Transverse colon (tissue), 4 donors: ENCODE results near the gene VTI1B.

Experiments used
- EP300 ChIP-seq: sonication (generic); formaldehyde crosslinking; IDR thresholded peaks from one replicate; pipeline ENCODE4 v1.6.1; 2017; ENCODE audit warnings: antibody characterized with exemption, low read depth
- POLR2A ChIP-seq: fragments of 450-650 bp; IDR thresholded peaks from one replicate; pipeline ENCODE4 v1.6.1; 2016; ENCODE audit warnings: antibody characterized with exemption, mild to moderate bottlenecking, moderate library complexity
- POLR2AphosphoS5 ChIP-seq, 3 donors: sonication (generic); formaldehyde crosslinking; IDR thresholded peaks; one replicate each; pipeline ENCODE4 v1.6.1; 2016; ENCODE audit warnings: antibody characterized with exemption in 3 of 3
- TF ChIP-seq, protein P1 (sequence below), 5 experiments: fragments of 200-600 bp in 3 of 5; fragments of 450-650 bp in 2 of 5; sonication (generic) in 3 of 5; IDR thresholded peaks; 1 replicate in 2 of 5; 2 replicates in 3 of 5; pipeline ENCODE4 v1.5.1; 2016 to 2017; ENCODE audit warnings: antibody characterized with exemption in 5 of 5, inconsistent platforms in 3 of 5, mild to moderate bottlenecking in 2 of 5, moderate library complexity in 1 of 5

DNA sequence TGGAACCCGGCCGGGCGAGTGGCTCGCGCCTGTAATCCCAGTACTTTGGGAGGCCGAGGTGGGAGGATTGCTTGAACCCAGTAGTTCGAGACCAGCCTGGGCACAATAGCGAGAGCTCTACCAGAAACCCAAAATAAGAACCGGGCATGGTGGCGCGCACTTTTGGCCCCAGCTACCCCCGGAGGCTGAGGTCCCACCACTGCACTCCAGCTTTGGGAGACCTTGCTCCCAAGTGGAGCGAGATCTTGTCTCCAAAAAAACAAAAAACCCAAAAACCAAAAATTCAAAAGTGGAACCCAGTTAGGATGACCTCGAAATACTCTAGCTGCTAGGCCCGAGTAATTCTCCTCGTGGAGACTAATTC, 769 bp upstream of the VTI1B start:
- TF ChIP-seq EP300 (no peak), POLR2AphosphoS5 (IDR thresholded peaks at IDR 0.05) (no peak), POLR2A (no peak)
- TF ChIP-seq, protein P1, sequence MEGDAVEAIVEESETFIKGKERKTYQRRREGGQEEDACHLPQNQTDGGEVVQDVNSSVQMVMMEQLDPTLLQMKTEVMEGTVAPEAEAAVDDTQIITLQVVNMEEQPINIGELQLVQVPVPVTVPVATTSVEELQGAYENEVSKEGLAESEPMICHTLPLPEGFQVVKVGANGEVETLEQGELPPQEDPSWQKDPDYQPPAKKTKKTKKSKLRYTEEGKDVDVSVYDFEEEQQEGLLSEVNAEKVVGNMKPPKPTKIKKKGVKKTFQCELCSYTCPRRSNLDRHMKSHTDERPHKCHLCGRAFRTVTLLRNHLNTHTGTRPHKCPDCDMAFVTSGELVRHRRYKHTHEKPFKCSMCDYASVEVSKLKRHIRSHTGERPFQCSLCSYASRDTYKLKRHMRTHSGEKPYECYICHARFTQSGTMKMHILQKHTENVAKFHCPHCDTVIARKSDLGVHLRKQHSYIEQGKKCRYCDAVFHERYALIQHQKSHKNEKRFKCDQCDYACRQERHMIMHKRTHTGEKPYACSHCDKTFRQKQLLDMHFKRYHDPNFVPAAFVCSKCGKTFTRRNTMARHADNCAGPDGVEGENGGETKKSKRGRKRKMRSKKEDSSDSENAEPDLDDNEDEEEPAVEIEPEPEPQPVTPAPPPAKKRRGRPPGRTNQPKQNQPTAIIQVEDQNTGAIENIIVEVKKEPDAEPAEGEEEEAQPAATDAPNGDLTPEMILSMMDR (IDR thresholded peaks at IDR 0.05), result no peak
